Stomach (tissue), 4 donors: ENCODE results near the gene RUNX1.

Source experiments
- CTCF ChIP-seq, 7 experiments: fragments of 450-650 bp in 4 of 7; fragments of 200-600 bp in 3 of 7; sonication (generic) in 3 of 7; IDR thresholded peaks; one replicate each; pipeline ENCODE4 v1.5.1; 2016 to 2019; ENCODE audit warnings: antibody characterized with exemption in 7 of 7, control low read depth in 2 of 7, mild to moderate bottlenecking in 1 of 7
- EP300 ChIP-seq: sonication (generic); formaldehyde crosslinking; IDR thresholded peaks from one replicate; pipeline ENCODE4 v1.6.1; 2017; ENCODE audit warnings: antibody characterized with exemption

GRCh38 chr21:34984356-34985058, 64.6 kb downstream of the RUNX1 start:
- TF ChIP-seq CTCF (IDR thresholded peaks at IDR 0.05) (no peak), EP300 (no peak)
